HG03558 (cell line): Measurements from ENCODE around the gene FUT2.
A peak's percentile ranks its signal among the peaks of the same experiment; 100 is the strongest.
"Not testable (repeated sequence)": the region's sequence is repeated elsewhere in the genome, so short reads cannot be mapped to it uniquely, and the experiment has no call there.

Experiments
- ATAC-seq: cut with Tn5 transposase; IDR thresholded peaks from one replicate; pipeline ENCODE4 v1.9.1; 2021; ENCODE audit warnings: moderate number of reproducible peaks; ENCODE audit not compliant: unreplicated experiment; ENCODE audit errors: extremely low read depth

Gene FUT2

GRCh38 chr19:48696353-48697010 is 711 bp downstream of the FUT2 start:
- ATAC-seq: no peak

GRCh38 chr19:48698046-48698445 is 2.3 kb downstream of the FUT2 start:
- no peak for ATAC-seq

GRCh38 chr19:48702701-48703100 is 6.9 kb downstream of the FUT2 start:
- ATAC-seq: no peak

DNA sequence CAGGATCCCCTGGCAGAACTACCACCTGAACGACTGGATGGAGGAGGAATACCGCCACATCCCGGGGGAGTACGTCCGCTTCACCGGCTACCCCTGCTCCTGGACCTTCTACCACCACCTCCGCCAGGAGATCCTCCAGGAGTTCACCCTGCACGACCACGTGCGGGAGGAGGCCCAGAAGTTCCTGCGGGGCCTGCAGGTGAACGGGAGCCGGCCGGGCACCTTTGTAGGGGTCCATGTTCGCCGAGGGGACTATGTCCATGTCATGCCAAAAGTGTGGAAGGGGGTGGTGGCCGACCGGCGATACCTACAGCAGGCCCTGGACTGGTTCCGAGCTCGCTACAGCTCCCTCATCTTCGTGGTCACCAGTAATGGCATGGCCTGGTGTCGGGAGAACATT is 7.5 kb downstream of the FUT2 start:
- ATAC-seq: no peak

DNA sequence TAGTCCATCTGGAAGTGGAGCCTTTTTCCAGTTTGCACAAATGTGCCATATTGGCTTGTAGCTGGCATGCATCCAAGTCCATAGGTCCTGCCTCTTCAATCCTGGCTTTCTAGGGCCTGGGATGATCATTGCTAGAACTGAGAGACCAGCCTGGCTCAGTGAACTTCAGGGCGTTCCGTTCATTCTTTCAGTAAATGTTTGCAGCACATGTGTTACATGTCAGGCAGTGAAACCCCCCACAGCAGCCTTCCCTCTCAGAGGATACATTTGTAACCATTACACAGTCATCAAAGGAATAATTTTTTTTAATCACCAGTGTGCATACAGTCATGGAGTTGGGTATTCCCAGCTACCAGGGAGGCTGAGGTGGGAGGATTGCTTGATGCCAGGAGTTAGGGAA is 9.7 kb downstream of the FUT2 start:
- no peak for ATAC-seq

DNA sequence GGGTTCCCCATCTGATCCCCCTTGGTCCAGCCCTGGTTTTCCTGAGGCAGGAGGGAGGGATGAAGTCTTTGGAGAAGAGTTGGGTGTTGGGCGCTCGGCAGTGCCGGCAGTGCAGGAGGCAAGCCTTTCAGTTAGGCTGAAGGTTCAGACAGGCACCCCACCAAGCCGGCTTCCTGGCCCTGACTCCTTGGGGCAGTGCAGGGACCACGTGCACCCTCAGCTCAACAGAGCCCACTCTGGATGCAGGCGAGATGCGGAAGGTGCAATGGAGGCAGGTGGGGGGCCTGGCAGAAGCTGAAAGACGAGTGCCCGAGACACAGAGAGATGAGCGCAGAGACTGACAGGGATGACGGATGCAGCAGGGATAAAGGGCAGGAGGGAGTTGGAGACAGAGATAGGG is 12.7 kb downstream of the FUT2 start:
- ATAC-seq: no peak

DNA sequence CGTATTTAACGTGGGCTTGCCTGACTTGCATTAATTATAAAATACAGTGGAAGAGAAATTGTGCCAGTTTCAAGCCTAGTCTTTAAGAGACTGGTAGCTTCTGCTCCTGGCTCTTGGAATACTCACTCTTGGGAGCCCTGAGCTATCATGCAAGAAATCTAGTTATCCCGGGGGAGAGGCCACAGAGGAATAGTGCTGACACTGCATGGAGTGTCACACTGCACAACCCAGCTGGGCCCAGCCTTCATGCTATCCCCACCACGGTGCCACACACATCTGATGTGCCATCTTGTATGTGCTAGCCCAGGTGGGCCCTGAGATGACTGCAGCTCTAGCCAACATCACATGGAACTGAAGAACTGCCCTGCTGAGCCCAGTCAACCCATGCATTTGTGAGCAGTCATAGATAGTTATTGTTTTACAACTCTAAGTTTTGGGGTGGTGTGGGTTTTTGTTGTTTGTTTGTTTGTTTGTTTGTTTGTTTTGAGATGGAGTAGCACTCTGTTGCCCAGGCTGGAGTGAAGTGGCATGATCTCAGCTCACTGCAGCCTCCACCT is 15.4 kb downstream of the FUT2 start:
- no peak for ATAC-seq

- ATAC-seq: no peak
These were observed 17.5 kb downstream of the FUT2 start for GRCh38 chr19:48713041-48713863.

DNA sequence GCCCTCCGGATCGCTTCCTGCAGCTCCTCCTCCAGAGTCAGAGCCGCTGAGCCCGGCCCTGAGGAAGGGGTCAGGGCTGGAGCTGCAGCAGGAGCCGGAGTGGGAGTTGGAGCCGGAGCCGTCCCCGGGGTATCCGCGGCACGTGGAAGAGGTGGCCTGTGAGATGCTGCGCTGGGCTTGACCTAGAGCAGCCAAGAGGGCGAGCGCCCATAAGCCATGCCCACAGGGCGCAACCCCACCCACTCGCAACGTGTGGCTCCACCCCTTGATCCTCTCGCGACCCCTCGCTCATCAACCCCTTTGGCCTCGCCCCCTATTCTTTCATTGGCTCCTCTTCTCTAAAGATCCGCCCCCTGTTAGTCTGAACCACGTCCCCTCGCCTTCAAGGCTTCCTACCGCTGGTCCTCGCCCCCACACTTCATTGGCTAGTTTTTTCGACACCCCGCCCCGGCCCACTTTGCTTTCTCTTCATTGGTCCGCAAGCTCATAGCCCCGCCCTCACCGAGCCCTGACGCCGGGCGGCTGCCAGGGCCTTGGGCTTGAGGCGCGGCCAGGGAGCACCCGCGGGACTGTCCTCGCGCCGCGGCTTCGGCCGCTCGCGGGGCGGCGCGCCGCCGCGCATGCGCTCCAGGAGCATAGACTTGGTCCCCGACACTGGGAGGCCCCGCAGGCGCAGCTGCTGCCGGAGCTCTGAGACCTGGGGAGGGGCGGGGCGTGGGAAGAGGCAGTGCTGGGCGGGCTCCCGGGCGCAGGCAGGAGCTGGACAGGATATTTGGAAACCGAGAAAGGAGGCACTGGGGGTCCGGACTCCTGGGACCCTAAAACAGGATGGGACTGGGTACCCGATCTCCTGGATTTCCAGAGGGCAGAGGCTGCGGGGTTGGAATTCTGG is 18.3 kb downstream of the FUT2 start:
- ATAC-seq: peak; percentile 74

DNA sequence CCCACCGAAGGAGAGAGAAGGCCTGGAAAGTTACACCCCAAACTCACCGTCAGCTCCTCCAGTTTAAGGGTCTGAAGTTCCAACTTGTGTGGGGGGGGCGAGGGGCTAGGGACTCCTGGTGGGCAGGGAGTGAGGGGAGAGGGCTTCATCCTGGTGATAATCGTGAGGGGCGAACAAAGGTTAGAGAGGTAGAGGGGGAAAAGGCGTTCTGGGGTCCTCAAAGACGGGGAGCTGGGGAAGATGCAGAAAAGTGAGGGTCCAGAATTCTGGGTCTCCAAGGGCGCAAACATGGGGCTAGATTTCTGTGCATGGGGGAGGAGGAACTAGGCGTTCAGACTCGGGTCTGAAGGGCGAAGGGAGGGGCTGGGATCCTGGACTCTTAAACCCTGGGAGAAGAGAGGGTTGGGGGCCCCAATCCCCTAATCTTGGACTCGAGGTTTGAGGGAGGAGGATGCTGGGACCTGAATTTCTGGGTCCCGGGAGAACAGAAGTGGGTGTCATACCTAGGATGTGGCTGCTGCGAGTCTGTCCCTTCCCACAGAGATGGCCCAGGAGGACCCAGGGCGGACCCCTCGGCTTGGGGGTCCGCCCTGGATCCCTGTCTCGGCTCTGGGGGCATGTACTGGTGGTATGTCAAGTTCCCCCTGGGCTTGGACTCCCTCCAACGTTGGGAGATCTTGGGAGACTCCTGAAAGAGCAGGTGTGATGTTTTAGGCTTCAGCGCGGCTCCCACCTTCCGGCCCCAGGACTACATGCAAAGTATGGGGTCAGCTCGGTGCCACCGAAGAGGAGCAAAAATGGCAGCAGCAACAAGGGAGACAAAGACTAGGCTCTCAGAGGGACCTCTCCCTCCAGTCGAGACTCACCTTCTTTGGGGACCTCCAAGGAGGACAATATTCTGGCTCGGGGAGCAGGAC is 19.2 kb downstream of the FUT2 start:
- no peak for ATAC-seq

DNA sequence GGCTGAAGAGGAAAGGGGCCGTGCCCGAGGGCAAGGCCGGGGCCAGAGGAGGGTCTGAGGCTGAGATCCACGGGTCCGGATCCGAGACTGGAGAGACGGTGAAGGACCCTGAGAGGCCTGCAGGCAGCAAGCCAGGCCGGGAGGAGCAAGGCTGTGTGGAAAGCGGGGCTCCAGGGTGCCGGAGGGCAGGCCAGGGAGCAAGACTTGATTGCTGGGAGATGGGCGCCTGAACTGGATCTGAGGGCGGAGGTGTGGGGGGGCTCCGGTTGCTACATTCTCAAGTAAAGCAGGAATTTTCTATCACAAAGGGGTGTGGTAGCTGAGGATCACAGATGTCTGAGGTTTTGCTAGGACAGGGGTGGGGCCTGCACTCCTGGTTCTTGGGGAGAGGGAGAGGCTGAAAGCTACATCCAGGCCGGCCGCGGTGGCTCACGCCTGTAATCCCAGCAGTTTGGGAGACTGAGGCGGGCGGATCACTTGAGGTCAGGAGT is 20.0 kb downstream of the FUT2 start:
- ATAC-seq: no peak

DNA sequence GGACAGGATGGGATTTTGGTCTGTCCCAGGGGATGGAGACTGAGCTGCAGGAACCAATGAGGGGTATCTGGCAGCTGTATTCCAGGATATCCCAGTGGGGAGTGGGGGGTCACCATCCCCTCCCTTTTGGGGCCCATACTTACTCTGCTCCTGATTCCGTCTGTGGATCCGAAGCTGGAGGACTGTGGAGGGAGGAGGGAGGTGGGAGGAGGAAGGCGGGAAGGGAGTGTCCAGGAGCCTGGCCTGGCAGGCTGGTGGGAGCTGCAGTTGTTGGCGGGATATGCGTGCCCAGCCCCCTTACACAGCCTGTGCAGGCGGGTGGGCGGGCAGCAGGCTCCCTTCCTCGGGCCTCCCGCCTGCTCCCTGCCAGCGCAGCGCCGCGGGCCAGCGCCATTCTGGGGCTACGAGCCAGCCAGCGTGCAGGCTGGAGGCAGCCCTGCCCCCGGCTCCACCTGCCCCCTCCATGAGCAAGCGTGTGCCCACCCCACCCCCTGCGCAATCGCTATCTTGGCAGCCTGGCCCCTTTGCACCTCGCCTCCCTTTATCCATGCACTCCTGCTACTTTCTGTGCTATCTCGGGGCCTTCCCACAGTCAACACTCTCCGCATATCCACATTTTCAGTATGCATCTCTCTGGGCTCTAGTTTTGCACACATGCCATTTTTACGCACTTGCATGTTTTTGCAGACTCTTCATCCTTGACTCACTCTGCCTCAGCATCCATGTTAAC is 21.0 kb downstream of the FUT2 start:
- ATAC-seq: no peak

GRCh38 chr19:48718106-48718505 is 22.3 kb downstream of the FUT2 start:
- ATAC-seq: not testable (repeated sequence)

DNA sequence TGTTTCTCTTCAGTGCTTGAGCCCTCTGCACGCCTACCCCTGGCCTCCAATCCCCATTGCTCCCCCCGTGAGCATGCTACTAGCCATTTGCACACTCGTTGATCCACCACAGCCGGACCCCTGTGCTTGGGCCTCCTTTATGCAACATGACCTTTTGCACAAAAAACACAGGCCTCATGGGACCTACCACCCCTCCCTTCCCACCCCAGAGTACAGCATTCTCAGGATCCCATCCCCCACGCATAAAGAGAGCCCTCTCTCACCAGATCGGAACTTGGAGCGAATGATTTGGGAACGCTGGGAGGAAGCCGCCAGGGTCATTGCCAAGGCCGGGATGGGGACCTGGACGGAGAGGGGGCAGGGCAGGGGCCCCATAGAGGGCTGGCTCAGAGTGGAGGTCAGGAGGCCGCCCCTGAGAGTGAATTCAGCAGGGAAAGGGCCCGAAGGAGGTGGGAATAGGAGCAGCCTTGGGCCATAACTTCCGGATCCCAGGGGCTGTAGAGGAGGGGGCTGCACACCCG is 23.0 kb downstream of the FUT2 start:
- ATAC-seq: no peak

DNA sequence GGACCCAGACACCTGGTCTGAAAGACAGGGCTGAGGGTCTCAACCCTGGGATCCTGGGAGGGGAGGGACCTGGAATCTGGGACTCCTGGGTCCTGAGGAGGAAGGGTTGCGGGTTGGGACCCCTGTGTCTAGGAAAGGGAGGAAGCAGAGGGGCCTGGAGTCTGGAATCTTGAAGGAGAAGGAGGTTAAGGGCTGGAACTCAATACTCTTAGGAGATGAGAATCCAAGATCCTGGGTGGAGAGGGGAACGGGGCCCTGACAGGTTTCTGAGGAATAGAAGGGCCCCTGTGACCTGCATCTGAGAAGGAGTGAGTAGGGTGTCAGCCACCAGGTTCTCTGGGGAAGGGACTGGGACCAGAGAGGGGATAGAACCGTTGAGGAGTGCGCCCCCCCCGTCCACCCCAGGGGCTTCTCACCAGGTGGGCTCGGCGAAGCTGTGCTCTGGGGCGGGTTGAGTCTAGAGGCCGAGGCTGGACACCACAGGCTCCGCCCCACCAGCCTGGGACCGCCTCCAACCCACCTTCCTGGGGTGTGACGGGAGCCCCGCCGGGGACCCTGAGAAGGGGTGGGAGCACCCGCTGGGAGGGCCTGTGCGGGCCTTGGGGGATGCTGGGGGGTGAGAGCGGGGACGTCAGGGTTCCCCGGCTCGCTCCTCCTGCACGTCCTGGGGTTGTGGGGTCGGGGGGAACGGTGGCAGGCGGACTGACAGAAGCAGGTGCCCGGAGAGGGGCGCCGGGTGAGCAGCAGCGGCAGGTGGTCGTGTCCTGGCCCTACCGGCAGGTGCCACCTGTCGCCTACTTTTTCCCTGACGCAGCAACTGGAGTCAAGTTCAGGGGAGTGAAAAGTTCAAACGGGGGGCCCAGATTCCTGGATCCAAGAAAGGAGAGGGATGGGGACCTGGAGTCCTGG is 23.7 kb downstream of the FUT2 start, which contains the start of gene MAMSTR:
TSS of gene MAMSTR (minus strand) at position 463 of the 909 bp plus-strand sequence. CDS start 694 bp downstream, outside the sequence.
- ATAC-seq: no peak

GRCh38 chr19:48720251-48720612 is 24.5 kb downstream of the FUT2 start:
- ATAC-seq: no peak

GRCh38 chr19:48720613-48721296 is 25.0 kb downstream of the FUT2 start:
- peak; percentile 49 for ATAC-seq
